DOHH2 (cell line): ENCODE results near the gene ZMAT2.
"Not testable (repeated sequence)": the region's sequence is repeated elsewhere in the genome, so short reads cannot be mapped to it uniquely, and the experiment has no call there.

Experiments
- H3F3A ChIP-seq: fragments of 200-600 bp; sonication (generic), shearing (Covaris generic); 2 replicates; pipeline ENCODE4 v1.6.0; 2016; ENCODE audit warnings: antibody characterized with exemption, mild to moderate bottlenecking; ENCODE audit not compliant: control insufficient read depth, insufficient read depth
- H3K27ac ChIP-seq: fragments of 200-600 bp; sonication (generic); 2 replicates; pipeline ENCODE4 v1.5.1; 2014; ENCODE audit warnings: low read depth, mild to moderate bottlenecking, low read length, moderate library complexity
- H3K27me3 ChIP-seq: fragments of 200-600 bp; sonication (generic); 2 replicates; pipeline ENCODE4 v1.6.1; 2014; ENCODE audit warnings: mild to moderate bottlenecking, low read length, mixed read lengths; ENCODE audit not compliant: control insufficient read depth
- H3K36me3 ChIP-seq: fragments of 200-600 bp; sonication (generic); 2 replicates; pipeline ENCODE4 v1.6.1; 2014; ENCODE audit warnings: mild to moderate bottlenecking, low read length, moderate library complexity, mixed read lengths; ENCODE audit not compliant: control insufficient read depth
- H3K4me1 ChIP-seq: fragments of 200-600 bp; sonication (generic); 2 replicates; pipeline ENCODE4 v1.6.1; 2014; ENCODE audit warnings: mild to moderate bottlenecking, low read length, mixed read lengths; ENCODE audit not compliant: control insufficient read depth
- H3K4me2 ChIP-seq: fragments of 200-600 bp; sonication (generic); 2 replicates; pipeline ENCODE4 v1.6.0; 2014; ENCODE audit warnings: mild to moderate bottlenecking, low read length, moderate library complexity
- H3K4me3 ChIP-seq: fragments of 200-600 bp; sonication (generic); 2 replicates; pipeline ENCODE4 v1.5.1; 2014; ENCODE audit warnings: mild to moderate bottlenecking, low read length, mixed read lengths
- H3K79me2 ChIP-seq: fragments of 200-600 bp; sonication (generic); 2 replicates; pipeline ENCODE4 v1.6.1; 2014; ENCODE audit warnings: mild to moderate bottlenecking, low read length, mixed read lengths; ENCODE audit not compliant: control insufficient read depth
- H3K9me2 ChIP-seq: fragments of 200-600 bp; sonication (generic); replicated peaks from 2 replicates; pipeline ENCODE4 v1.6.1; 2014; ENCODE audit warnings: mild to moderate bottlenecking, low read length, mixed read lengths; ENCODE audit not compliant: control insufficient read depth
- H3K9me3 ChIP-seq: fragments of 200-600 bp; sonication (generic); 2 replicates; pipeline ENCODE4 v1.6.1; 2014; ENCODE audit warnings: antibody characterized with exemption, low read length, mixed read lengths; ENCODE audit not compliant: control insufficient read depth, insufficient read depth
- H4K20me1 ChIP-seq: fragments of 200-600 bp; sonication (generic); 2 replicates; pipeline ENCODE4 v1.6.0; 2014; ENCODE audit warnings: low read depth, mild to moderate bottlenecking, antibody characterized with exemption, low read length, moderate library complexity; ENCODE audit not compliant: control insufficient read depth, insufficient read depth
- CTCF ChIP-seq: fragments of 200-600 bp; sonication (generic); IDR thresholded peaks from one replicate; pipeline ENCODE4 v1.5.1; 2014; ENCODE audit warnings: antibody characterized with exemption, mild to moderate bottlenecking, low read depth, low read length; ENCODE audit not compliant: poor library complexity, severe bottlenecking
- EZH2phosphoT487 ChIP-seq: fragments of 200-600 bp; sonication (generic); IDR thresholded peaks from 2 replicates; pipeline ENCODE4 v1.6.1; 2017; ENCODE audit warnings: borderline replicate concordance, mild to moderate bottlenecking, antibody characterized with exemption, low read length, moderate library complexity, mixed read lengths

Gene ZMAT2, protein sequence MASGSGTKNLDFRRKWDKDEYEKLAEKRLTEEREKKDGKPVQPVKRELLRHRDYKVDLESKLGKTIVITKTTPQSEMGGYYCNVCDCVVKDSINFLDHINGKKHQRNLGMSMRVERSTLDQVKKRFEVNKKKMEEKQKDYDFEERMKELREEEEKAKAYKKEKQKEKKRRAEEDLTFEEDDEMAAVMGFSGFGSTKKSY

DNA sequence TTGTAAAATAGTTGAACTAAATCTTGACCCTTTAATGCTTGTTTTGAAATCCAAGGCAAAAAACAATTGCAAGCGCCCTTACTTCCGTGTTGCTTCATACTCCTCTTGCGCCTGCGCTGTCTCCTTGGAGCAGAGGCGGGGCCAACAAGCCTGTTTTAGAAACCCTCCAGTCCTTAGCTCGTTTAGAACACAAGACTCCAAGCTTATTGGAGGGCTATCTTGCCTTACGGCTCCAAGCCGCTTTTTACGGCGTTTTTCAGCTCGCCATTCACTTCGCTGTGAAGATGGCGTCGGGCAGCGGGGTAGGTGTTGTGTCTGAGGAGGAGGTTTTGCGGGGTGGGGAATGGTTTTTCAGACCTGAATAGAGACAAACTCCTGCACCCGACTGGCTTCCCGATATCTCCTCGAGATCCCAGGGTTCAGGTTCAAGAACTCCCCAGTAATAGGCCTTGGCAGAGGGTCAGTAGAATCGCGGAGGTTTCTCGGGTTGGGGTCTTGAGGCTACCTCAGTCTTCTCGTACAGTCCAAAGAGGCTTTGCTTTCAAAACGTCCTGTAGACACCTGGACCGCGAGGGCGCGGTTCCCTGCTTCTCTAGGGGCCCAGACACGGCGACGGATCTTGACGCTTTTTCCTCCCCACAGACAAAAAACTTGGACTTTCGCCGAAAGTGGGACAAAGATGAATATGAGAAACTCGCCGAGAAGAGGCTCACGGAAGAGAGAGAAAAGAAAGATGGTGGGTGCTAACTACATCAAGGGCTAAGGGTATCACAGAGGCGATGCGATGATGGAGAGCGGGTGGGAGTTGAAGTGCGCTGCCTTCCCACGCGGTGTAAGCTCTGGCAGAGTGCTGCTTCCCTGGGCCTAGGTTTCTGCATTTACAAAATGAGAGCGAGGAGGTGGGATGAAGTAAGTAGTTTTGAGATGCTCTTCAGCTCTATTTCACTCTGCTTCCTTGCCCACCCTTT is at the start of gene ZMAT2:
Gene ZMAT2 (plus strand): TSS at position 271 of the 968 bp plus-strand sequence. CDS start 14 bp downstream, at position 285.
- H3K4me1 ChIP-seq: peaks cover 14% of the 10 kb centered on the region
- H4K20me1 ChIP-seq: 0 out of 2 replicates have a peak, but pooled peaks cover 5% of the 10 kb centered on the region
- H3K4me3 ChIP-seq: peak within 1 kb of the TSS; percentile 88
- peaks cover 94% of the 10 kb centered on the region for H3K36me3 ChIP-seq
- peaks cover 21% of the 10 kb centered on the region for H3K79me2 ChIP-seq
- TF ChIP-seq CTCF (no peak), EZH2phosphoT487 (no peak)
- no peaks in the 10 kb centered on the region for H3K9me3 ChIP-seq
- H3K27me3 ChIP-seq: no peaks in the 10 kb centered on the region
- no peaks in the 10 kb centered on the region; the same call in 1 of the 2 replicates for H3F3A ChIP-seq
- H3K4me2 ChIP-seq: peak within 1 kb of the TSS; percentile 64
- H3K27ac ChIP-seq: no peak within 1 kb of the TSS
- no peaks in the 10 kb centered on the region for H3K9me2 ChIP-seq

GRCh38 chr5:140658870-140659269 is 41.4 kb upstream of the ZMAT2 start:
- Histone ChIP-seq H3K27me3 (no peaks in the 10 kb centered on the region), H3K4me1 (peaks cover under 1% of the 10 kb centered on the region; the same call in 1 of the 2 replicates), H3K79me2 (no peaks in the 10 kb centered on the region), H3K4me3 (no peak overlapping the region), H3K36me3 (peaks cover 89% of the 10 kb centered on the region), H3K4me2 (no peak overlapping the region), H3K9me3 (no peaks in the 10 kb centered on the region), H4K20me1 (0 out of 2 replicates have a peak, but pooled peaks cover 2% of the 10 kb centered on the region), H3F3A (peaks cover 8% of the 10 kb centered on the region; the same call in 1 of the 2 replicates), H3K9me2 (no peaks in the 10 kb centered on the region), H3K27ac (no peak overlapping the region)
- TF ChIP-seq CTCF: no peak
- TF ChIP-seq EZH2phosphoT487: no peak

DNA sequence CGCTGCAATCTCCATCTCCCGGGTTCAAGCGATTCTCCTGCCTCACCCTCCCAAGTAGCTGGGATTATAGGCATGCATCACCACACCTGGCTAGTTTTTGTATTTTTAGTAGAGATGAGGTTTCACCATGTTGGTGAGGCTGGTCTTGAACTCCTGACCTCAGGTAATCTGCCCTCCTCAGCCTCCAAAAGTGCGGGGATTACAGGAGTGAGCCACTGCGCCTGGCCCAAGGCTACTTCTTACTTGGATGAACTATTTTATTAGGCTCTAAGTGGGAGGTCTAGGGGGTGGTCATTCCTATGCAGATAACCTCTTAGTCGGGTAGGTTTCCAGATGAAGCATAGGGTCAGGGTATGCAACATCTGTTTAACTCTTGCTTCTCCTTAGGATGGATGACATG is 39.9 kb upstream of the ZMAT2 start:
- H3K27me3 ChIP-seq, H3K9me2 ChIP-seq, H3K4me2 ChIP-seq, H3K4me3 ChIP-seq, H3K4me1 ChIP-seq, H3F3A ChIP-seq, H3K79me2 ChIP-seq, H3K9me3 ChIP-seq, H4K20me1 ChIP-seq, H3K27ac ChIP-seq: not testable (repeated sequence)
- H3K36me3 ChIP-seq: peaks cover 79% of the 10 kb centered on the region

GRCh38 chr5:140664030-140664358 is 36.3 kb upstream of the ZMAT2 start:
- Histone ChIP-seq H3K9me2 (no peaks in the 10 kb centered on the region), H3K27me3 (no peaks in the 10 kb centered on the region), H3F3A (peaks cover 8% of the 10 kb centered on the region; the same call in 1 of the 2 replicates), H3K27ac (peak overlapping the region; percentile 45), H3K4me3 (peak overlapping the region; percentile 99), H4K20me1 (0 out of 2 replicates have a peak, but pooled peaks cover 4% of the 10 kb centered on the region), H3K4me2 (peak overlapping the region; percentile 82), H3K36me3 (peaks cover 75% of the 10 kb centered on the region), H3K9me3 (no peaks in the 10 kb centered on the region), H3K4me1 (peaks cover 19% of the 10 kb centered on the region), H3K79me2 (peaks cover 42% of the 10 kb centered on the region)
- TF ChIP-seq CTCF (no peak), EZH2phosphoT487 (no peak)
